ENCODE results near the gene PPP1R26.
"Not testable (repeated sequence)": the region's sequence is repeated elsewhere in the genome, so short reads cannot be mapped to it uniquely, and the experiment has no call there.

Gene PPP1R26

DNA sequence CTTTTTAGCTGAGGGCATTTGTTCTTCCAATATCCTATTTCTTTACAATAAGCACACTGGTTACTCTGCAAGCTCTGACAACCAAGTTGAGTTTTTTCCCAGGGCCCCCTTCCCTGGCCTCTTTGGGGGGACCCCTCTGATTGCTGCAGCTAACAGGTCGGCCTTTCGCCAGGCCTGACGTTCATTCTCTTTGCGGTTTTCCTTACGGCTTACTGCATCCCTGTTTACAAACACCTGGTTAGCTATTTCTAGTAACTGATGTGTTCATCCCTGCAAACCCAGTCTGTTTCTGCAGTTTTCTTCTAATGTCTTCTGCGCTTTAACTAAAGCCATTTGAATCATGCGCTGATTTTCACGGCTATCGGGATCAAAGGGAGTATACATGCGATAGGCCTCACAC, 37.5 kb upstream of the PPP1R26 start:
- no peak overlapping the region for H3K4me3 ChIP-seq (ENCODE audit: low read depth, low read length)
- no peak for DNase-seq (ENCODE audit: low read depth)
- no peak for TF ChIP-seq CTCF (IDR thresholded peaks at IDR 0.05; ENCODE audit: insufficient read depth, low read depth, low read length, missing control alignments)

GRCh38 chr9:135443797-135444425, 35.7 kb upstream of the PPP1R26 start:
- no peak overlapping the region for H3K4me3 ChIP-seq (ENCODE audit: low read depth, low read length)
- DNase-seq (ENCODE audit: low read depth), result no peak

GRCh38 chr9:135447126-135447525, 32.5 kb upstream of the PPP1R26 start:
- no peak for TF ChIP-seq CTCF (IDR thresholded peaks at IDR 0.05; ENCODE audit: insufficient read depth, low read depth, low read length, missing control alignments)
- H3K4me3 ChIP-seq (ENCODE audit: low read depth, low read length), result no peak overlapping the region
- no peak for DNase-seq (ENCODE audit: low read depth)

More at GRCh38 chr9:135443797-135444425, 35.7 kb upstream of the PPP1R26 start:
- TF ChIP-seq CTCF (IDR thresholded peaks at IDR 0.05; ENCODE audit: insufficient read depth, low read depth, low read length, missing control alignments), result no peak

DNA sequence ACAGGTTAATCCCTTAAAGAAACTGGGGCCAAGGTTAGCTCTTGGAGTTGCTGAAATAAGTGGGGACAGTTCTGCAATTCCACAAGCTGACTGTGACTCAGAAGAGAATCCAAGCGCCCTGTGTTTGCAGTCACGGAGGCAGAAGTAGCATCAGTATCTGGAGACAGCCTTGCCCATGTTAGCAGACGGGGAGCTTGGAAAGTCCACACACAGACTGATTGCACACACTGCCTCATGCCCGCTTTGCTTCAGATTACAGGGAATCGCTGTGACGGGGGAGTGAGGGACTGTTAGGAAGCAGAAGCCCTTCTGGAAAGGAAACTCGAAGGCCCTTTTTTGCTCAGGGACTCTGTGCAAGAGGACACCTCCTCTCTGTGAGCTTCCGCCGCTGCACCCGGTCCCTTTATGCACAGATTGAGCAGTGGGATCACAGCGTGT, 30.9 kb upstream of the PPP1R26 start:
- no peak for DNase-seq (ENCODE audit: low read depth)
- TF ChIP-seq CTCF (IDR thresholded peaks at IDR 0.05; ENCODE audit: insufficient read depth, low read depth, low read length, missing control alignments), result no peak
- no peak overlapping the region for H3K4me3 ChIP-seq (ENCODE audit: low read depth, low read length)

DNA sequence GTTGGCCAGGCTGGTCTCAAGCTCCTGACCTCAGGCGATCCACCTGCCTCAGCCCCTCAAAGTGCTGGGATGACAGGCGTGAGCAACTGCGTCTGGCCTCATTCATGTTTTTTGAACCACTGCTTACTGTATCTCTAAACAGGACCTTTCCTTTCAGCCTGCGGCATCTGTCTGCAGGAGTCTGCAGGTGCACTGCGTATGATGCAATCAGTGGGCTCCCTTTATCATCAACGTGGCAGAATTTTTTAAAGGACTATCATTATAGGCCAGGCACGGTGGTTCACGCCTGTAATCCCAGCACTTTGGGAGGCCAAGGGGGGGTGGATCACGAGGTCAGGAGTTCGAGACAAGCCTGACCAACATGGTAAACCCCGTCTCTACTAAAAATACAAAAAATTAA, 30.1 kb upstream of the PPP1R26 start:
- not testable (repeated sequence) for DNase-seq (ENCODE audit: low read depth); H3K4me3 ChIP-seq (ENCODE audit: low read depth, low read length)

- H3K4me3 ChIP-seq (ENCODE audit: low read depth, low read length), result no peak overlapping the region
- TF ChIP-seq CTCF (IDR thresholded peaks at IDR 0.05; ENCODE audit: insufficient read depth, low read depth, low read length, missing control alignments), result no peak
- DNase-seq (ENCODE audit: low read depth), result no peak
Measured at GRCh38 chr9:135450956-135451355, 28.6 kb upstream of the PPP1R26 start.

DNA sequence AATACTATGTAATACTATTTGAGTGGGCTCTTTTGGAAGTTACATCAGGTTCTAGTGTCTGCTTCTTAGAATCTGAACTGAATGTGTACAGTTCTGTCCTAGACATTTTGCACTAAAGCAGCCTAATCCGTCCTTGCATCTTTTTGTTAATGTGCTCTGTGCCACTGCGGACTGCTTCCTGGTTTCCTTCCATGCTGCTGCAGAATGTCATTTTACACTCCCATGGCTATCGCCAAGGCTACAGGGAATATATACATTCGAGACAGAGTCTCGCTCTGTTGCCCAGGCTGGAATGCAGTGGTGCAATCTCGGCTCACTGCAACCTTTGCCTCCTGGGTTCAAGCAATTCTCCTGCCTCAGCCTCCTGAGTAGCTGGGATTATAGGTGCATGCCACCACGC, 27.7 kb upstream of the PPP1R26 start:
- DNase-seq (ENCODE audit: low read depth), result not testable (repeated sequence)

DNA sequence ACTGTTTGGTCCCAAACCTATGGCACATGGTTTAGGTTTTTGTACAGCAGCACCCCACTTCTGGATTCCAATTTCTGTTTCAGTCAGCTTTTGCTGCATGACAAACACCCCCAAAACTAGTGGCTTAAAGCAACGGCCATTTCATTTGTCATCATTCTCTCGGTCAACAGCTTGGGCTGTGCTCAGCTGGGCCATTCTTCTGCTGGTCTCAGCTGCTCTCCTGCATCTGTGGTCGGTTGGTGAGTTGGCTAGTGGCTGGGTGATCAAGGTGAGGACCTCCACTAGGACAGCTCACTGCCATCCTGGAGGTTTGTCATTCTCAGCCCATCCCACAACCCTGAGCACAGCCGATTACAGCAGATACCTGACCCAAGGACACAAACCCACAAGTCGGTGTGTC, 24.8 kb upstream of the PPP1R26 start:
- TF ChIP-seq CTCF (IDR thresholded peaks at IDR 0.05; ENCODE audit: insufficient read depth, low read depth, low read length, missing control alignments), result no peak
- H3K4me3 ChIP-seq (ENCODE audit: low read depth, low read length), result no peak overlapping the region
- DNase-seq (ENCODE audit: low read depth), result no peak

More for the DNA sequence above, 27.7 kb upstream of the PPP1R26 start:
- H3K4me3 ChIP-seq (ENCODE audit: low read depth, low read length), result not testable (repeated sequence)
